SK-N-SH treated with all-trans-retinoic acid at 6 μM for 48 hours (cell line): ENCODE measurements around the gene ACOXL.

ENCODE experiments used
- ATAC-seq: fragments of 200-7000 bp; cut with Tn5 transposase; 3 replicates; pipeline ENCODE4 v1.9.1; 2020; ENCODE audit warnings: mild to moderate bottlenecking, moderate library complexity
- ARNTL ChIP-seq: fragments of 450-650 bp; formaldehyde crosslinking; IDR thresholded peaks from 2 replicates; pipeline ENCODE4 v1.5.0; 2020; ENCODE audit warnings: low read depth, mild to moderate bottlenecking, moderate library complexity, borderline replicate concordance
- GLIS3 ChIP-seq: fragments of 250-450 bp; sonication (Bioruptor Pico); IDR thresholded peaks from 2 replicates; pipeline ENCODE4 v1.5.0; 2020; ENCODE audit warnings: mild to moderate bottlenecking, moderate library complexity
- ISL1 ChIP-seq: fragments of 250-450 bp; sonication (Bioruptor Pico); IDR thresholded peaks from 2 replicates; pipeline ENCODE4 v2.1.2; 2022; ENCODE audit warnings: mild to moderate bottlenecking, moderate library complexity
- OSR1 ChIP-seq: fragments of 250-450 bp; sonication (Bioruptor Pico); IDR thresholded peaks from 2 replicates; pipeline ENCODE4 v1.8.0; 2022; ENCODE audit warnings: moderate library complexity, mild to moderate bottlenecking, inconsistent platforms
- RARB ChIP-seq: fragments of 250-450 bp; sonication (Bioruptor Pico); IDR thresholded peaks from 2 replicates; pipeline ENCODE4 v1.8.0; 2021; ENCODE audit warnings: mild to moderate bottlenecking, moderate library complexity
- SNAI2 ChIP-seq: fragments of 250-450 bp; sonication (Bioruptor Pico); IDR thresholded peaks from 2 replicates; pipeline ENCODE4 v1.5.0; 2020; ENCODE audit warnings: mild to moderate bottlenecking, moderate library complexity
- TCF4 ChIP-seq: fragments of 250-450 bp; sonication (Bioruptor Pico); IDR thresholded peaks from 2 replicates; pipeline ENCODE4 v1.8.0; 2021; ENCODE audit warnings: mild to moderate bottlenecking, moderate library complexity, borderline replicate concordance
- ZC3H10 ChIP-seq: fragments of 250-450 bp; sonication (Bioruptor Pico); IDR thresholded peaks from 2 replicates; pipeline ENCODE4 v1.5.1; 2021; ENCODE audit warnings: mild to moderate bottlenecking, moderate library complexity
- ZFP3 ChIP-seq: fragments of 250-450 bp; sonication (Bioruptor Pico); IDR thresholded peaks from 2 replicates; pipeline ENCODE4 v1.5.0; 2020; ENCODE audit warnings: mild to moderate bottlenecking, moderate library complexity
- ZFP30 ChIP-seq: fragments of 450-650 bp; formaldehyde crosslinking; IDR thresholded peaks from 2 replicates; pipeline ENCODE4 v1.5.0; 2022; ENCODE audit warnings: mild to moderate bottlenecking, moderate library complexity
- ZNF565 ChIP-seq: fragments of 450-650 bp; formaldehyde crosslinking; conservative IDR thresholded peaks from 2 replicates; pipeline ENCODE4 v1.5.0; 2020; ENCODE audit warnings: low read depth, mild to moderate bottlenecking, moderate library complexity
- ZNF70 ChIP-seq: fragments of 450-650 bp; formaldehyde crosslinking; IDR thresholded peaks from 2 replicates; pipeline ENCODE4 v1.5.0; 2020; ENCODE audit warnings: mild to moderate bottlenecking, moderate library complexity
- TF ChIP-seq, protein P1 (sequence below): fragments of 250-450 bp; sonication (Bioruptor Pico); IDR thresholded peaks from 2 replicates; pipeline ENCODE4 v1.5.1; 2020; ENCODE audit warnings: low read depth, mild to moderate bottlenecking, moderate library complexity
- TF ChIP-seq, protein P2 (sequence below): fragments of 250-450 bp; sonication (Bioruptor Pico); IDR thresholded peaks from 2 replicates; pipeline ENCODE4 v1.8.0; 2020; ENCODE audit warnings: mild to moderate bottlenecking, moderate library complexity, borderline replicate concordance
- TF ChIP-seq, protein P3 (sequence below): fragments of 250-450 bp; sonication (Bioruptor Pico); IDR thresholded peaks from 2 replicates; pipeline ENCODE4 v1.5.1; 2021; ENCODE audit warnings: mild to moderate bottlenecking, moderate library complexity
- TF ChIP-seq, protein P4 (sequence below): fragments of 250-450 bp; sonication (Bioruptor Pico); IDR thresholded peaks from 2 replicates; pipeline ENCODE4 v1.5.0; 2020; ENCODE audit warnings: mild to moderate bottlenecking, moderate library complexity
- TF ChIP-seq, protein P5 (sequence below): fragments of 250-450 bp; sonication (Bioruptor Pico); IDR thresholded peaks from 2 replicates; pipeline ENCODE4 v1.8.0; 2021; ENCODE audit warnings: low read depth, mild to moderate bottlenecking, moderate library complexity, borderline replicate concordance

The ACOXL gene

DNA sequence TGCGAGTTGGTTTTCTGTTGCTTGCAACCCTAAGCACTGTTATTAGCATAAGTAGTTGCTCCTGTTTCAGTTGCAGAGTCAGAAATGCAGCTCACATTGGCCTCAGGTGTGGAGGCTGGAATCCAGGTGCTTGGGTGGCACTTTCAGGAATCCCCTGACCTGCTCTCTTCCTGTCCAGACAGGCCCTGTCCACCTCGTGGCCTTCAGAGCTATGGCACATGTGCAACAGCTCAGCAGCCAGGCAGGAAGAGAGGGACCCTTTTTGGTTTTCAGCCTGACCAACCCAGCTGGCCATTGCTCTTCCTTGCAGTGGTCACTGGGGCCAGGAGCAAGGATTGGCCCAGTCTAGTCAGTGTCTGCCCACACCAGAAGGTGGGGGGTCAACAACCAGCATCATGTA lies 12.7 kb downstream of the ACOXL start:
- no peak for ATAC-seq
- TF ChIP-seq ZNF70 (no peak), ZFP30 (CRISPR knock-in tag) (no peak), TCF4 (CRISPR knock-in tag) (no peak), GLIS3 (CRISPR knock-in tag) (no peak), ZFP3 (no peak), OSR1 (CRISPR knock-in tag) (no peak), ZC3H10 (no peak), ISL1 (CRISPR knock-in tag) (no peak), SNAI2 (CRISPR knock-in tag) (no peak), ARNTL (CRISPR knock-in tag) (no peak)
- TF ChIP-seq, protein P1, sequence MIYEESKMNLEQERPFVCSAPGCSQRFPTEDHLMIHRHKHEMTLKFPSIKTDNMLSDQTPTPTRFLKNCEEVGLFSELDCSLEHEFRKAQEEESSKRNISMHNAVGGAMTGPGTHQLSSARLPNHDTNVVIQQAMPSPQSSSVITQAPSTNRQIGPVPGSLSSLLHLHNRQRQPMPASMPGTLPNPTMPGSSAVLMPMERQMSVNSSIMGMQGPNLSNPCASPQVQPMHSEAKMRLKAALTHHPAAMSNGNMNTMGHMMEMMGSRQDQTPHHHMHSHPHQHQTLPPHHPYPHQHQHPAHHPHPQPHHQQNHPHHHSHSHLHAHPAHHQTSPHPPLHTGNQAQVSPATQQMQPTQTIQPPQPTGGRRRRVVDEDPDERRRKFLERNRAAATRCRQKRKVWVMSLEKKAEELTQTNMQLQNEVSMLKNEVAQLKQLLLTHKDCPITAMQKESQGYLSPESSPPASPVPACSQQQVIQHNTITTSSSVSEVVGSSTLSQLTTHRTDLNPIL: no peak

DNA sequence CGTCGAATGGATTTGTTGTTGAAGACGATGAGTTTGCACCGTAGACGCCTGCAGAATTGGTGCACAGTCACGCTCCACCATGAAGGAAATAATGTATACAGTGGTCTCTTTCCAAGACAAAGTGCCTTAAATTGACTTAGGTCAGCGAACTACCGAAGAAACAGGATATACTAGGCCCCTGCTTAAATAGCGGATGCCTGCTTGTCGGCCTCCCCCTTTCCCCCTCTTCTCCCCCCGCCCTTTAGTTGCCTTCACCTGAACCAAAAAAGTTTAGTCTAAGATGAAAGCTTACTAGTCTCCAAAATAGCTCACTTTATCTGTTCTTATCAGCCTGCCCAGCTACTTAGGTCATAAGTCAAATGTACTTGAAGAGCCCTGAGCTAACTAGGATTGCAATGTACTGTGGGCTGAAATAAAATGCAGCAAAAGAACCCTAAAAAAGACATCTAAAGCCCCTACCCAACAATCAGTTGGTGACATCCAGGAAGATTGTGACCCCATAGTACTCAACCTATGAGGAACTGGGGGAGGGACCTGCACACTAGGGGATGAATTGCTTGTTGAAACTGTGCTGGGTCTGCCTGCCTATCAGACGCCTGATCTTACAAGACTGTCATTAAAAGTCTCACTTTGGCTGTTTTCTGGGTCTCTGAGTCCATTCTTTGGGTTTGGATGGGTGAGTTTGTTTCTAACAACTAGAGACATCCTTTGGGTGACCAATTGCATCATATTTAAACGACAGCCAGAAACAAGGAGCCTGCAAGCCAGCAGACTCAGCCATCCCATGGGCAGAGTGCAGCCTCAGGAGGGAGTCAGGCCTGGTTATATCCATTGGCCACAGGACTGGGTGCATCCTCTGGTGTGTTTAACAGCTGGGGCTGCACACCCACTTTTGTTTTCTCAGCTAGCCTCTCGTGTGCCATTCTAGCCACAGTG lies 14.5 kb downstream of the ACOXL start:
- no peak for TF ChIP-seq ZNF565 (CRISPR knock-in tag)
- no peak for TF ChIP-seq ARNTL (CRISPR knock-in tag)
- no peak for TF ChIP-seq RARB (CRISPR knock-in tag)
- TF ChIP-seq, protein P2, sequence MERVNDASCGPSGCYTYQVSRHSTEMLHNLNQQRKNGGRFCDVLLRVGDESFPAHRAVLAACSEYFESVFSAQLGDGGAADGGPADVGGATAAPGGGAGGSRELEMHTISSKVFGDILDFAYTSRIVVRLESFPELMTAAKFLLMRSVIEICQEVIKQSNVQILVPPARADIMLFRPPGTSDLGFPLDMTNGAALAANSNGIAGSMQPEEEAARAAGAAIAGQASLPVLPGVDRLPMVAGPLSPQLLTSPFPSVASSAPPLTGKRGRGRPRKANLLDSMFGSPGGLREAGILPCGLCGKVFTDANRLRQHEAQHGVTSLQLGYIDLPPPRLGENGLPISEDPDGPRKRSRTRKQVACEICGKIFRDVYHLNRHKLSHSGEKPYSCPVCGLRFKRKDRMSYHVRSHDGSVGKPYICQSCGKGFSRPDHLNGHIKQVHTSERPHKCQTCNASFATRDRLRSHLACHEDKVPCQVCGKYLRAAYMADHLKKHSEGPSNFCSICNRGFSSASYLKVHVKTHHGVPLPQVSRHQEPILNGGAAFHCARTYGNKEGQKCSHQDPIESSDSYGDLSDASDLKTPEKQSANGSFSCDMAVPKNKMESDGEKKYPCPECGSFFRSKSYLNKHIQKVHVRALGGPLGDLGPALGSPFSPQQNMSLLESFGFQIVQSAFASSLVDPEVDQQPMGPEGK (CRISPR knock-in tag): no peak
- TF ChIP-seq TCF4 (CRISPR knock-in tag): no peak
- TF ChIP-seq, protein P3, sequence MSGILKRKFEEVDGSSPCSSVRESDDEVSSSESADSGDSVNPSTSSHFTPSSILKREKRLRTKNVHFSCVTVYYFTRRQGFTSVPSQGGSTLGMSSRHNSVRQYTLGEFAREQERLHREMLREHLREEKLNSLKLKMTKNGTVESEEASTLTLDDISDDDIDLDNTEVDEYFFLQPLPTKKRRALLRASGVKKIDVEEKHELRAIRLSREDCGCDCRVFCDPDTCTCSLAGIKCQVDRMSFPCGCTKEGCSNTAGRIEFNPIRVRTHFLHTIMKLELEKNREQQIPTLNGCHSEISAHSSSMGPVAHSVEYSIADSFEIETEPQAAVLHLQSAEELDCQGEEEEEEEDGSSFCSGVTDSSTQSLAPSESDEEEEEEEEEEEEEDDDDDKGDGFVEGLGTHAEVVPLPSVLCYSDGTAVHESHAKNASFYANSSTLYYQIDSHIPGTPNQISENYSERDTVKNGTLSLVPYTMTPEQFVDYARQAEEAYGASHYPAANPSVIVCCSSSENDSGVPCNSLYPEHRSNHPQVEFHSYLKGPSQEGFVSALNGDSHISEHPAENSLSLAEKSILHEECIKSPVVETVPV (CRISPR knock-in tag): no peak
- TF ChIP-seq, protein P4, sequence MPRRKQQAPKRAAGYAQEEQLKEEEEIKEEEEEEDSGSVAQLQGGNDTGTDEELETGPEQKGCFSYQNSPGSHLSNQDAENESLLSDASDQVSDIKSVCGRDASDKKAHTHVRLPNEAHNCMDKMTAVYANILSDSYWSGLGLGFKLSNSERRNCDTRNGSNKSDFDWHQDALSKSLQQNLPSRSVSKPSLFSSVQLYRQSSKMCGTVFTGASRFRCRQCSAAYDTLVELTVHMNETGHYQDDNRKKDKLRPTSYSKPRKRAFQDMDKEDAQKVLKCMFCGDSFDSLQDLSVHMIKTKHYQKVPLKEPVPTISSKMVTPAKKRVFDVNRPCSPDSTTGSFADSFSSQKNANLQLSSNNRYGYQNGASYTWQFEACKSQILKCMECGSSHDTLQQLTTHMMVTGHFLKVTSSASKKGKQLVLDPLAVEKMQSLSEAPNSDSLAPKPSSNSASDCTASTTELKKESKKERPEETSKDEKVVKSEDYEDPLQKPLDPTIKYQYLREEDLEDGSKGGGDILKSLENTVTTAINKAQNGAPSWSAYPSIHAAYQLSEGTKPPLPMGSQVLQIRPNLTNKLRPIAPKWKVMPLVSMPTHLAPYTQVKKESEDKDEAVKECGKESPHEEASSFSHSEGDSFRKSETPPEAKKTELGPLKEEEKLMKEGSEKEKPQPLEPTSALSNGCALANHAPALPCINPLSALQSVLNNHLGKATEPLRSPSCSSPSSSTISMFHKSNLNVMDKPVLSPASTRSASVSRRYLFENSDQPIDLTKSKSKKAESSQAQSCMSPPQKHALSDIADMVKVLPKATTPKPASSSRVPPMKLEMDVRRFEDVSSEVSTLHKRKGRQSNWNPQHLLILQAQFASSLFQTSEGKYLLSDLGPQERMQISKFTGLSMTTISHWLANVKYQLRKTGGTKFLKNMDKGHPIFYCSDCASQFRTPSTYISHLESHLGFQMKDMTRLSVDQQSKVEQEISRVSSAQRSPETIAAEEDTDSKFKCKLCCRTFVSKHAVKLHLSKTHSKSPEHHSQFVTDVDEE: no peak
- TF ChIP-seq ZFP3: no peak
- TF ChIP-seq ZFP30 (CRISPR knock-in tag): no peak
- TF ChIP-seq SNAI2 (CRISPR knock-in tag): no peak
- TF ChIP-seq, protein P5, sequence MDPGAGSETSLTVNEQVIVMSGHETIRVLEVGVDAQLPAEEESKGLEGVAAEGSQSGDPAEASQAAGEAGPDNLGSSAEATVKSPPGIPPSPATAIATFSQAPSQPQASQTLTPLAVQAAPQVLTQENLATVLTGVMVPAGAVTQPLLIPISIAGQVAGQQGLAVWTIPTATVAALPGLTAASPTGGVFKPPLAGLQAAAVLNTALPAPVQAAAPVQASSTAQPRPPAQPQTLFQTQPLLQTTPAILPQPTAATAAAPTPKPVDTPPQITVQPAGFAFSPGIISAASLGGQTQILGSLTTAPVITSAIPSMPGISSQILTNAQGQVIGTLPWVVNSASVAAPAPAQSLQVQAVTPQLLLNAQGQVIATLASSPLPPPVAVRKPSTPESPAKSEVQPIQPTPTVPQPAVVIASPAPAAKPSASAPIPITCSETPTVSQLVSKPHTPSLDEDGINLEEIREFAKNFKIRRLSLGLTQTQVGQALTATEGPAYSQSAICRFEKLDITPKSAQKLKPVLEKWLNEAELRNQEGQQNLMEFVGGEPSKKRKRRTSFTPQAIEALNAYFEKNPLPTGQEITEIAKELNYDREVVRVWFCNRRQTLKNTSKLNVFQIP (CRISPR knock-in tag): no peak
- TF ChIP-seq GLIS3 (CRISPR knock-in tag): no peak
- TF ChIP-seq, protein P1: no peak
- no peak for TF ChIP-seq OSR1 (CRISPR knock-in tag)
- TF ChIP-seq ZC3H10: no peak
- no peak for ATAC-seq
